HepG2 (cell line): Measurements from ENCODE around the gene VRK2. TPM values are rescaled to one million over a fixed set of nuclear protein-coding genes. Genes with fewer than 3 reads are reported as not detected.

ENCODE experiments used
- ATAC-seq: fragments of 200-7000 bp; cut with Tn5 transposase; 3 replicates; pipeline ENCODE4 v1.9.1; 2020; ENCODE audit warnings: mild to moderate bottlenecking, moderate library complexity
- BruUV-seq: library from RNA; stranded (reverse); fragments of 400-500 nt; replicated peaks from 2 replicates; lab custom pipeline; 2021; lab: Mats Ljungman, UMichigan
- CTCF ChIA-PET: fragments of 300-600 bp; formaldehyde crosslinking; extraction: SDS; loops from one replicate; lab custom pipeline; 2021; ENCODE audit warnings: low total read pairs, inconsistent platforms, low intra/inter-chr PET ratio; lab: Yijun Ruan, JAX
- POLR2A ChIA-PET: fragments of 350-600 bp; sonication (Branson Sonifier 250); formaldehyde crosslinking; loops from one replicate; lab custom pipeline; 2020; ENCODE audit warnings: antibody characterized with exemption, inconsistent platforms; lab: Yijun Ruan, JAX
- DNase-seq: peaks from one replicate; pipeline ENCODE4 v3.0.0-alpha.2; 2015; ENCODE audit warnings: low spot score
- FAIRE-seq: peaks from 3 replicates; lab custom pipeline; 2011; peaks lifted over from hg19 to GRCh38; lab: Jason Lieb, UNC
- H2AFZ ChIP-seq: one replicate; pipeline ENCODE4 v1.6.1; 2011; ENCODE audit warnings: low read length, inconsistent platforms
- H3K27ac ChIP-seq: fragments of 300-600 bp; 3 replicates; pipeline ENCODE4 v1.8.0; 2011; ENCODE audit warnings: mixed run types, mild to moderate bottlenecking, mixed read lengths, low read length, inconsistent platforms; ENCODE audit not compliant: insufficient read depth; ENCODE audit errors: extremely low read length
- H3K27me3 ChIP-seq, 2 experiments: fragments of 200-600 bp in 1 of 2; 2 replicates in 1 of 2; 3 replicates in 1 of 2; pipeline versions ENCODE4 v1.6.0 to v1.8.0; 2011; ENCODE audit warnings: low read length in 2 of 2, mild to moderate bottlenecking in 2 of 2, moderate library complexity in 2 of 2, inconsistent platforms in 1 of 2; ENCODE audit not compliant: insufficient read depth in 2 of 2, control insufficient read depth in 1 of 2
- H3K36me3 ChIP-seq, 2 experiments: fragments of 200-600 bp in 1 of 2; replicated peaks in 1 of 2; 2 replicates in 1 of 2; 3 replicates in 1 of 2; pipeline versions ENCODE4 v1.5.1 to v1.8.0; 2011; ENCODE audit warnings: low read length in 2 of 2, inconsistent platforms in 1 of 2; ENCODE audit not compliant: insufficient read depth in 2 of 2, control insufficient read depth in 1 of 2
- H3K4me1 ChIP-seq: 2 replicates; pipeline ENCODE4 v1.5.1; 2012; ENCODE audit warnings: low read length, inconsistent platforms; ENCODE audit not compliant: insufficient read depth
- H3K4me2 ChIP-seq: 2 replicates; pipeline ENCODE4 v1.6.0; 2011; ENCODE audit warnings: low read depth, low read length, inconsistent platforms
- H3K4me3 ChIP-seq, 3 experiments: fragments of 200-600 bp in 1 of 3; sonication (generic), shearing (Covaris generic) in 1 of 3; replicated peaks in 1 of 3; 2 replicates each; pipeline ENCODE4 v1.5.1; 2011 to 2016; ENCODE audit warnings: low read length in 3 of 3, inconsistent platforms in 2 of 3, low read depth in 2 of 3, mild to moderate bottlenecking in 2 of 3, control low read depth in 1 of 3, mixed read lengths in 1 of 3; ENCODE audit not compliant: insufficient read depth in 1 of 3
- H3K79me2 ChIP-seq: one replicate; pipeline ENCODE4 v1.6.1; 2011; ENCODE audit warnings: low read length, inconsistent platforms; ENCODE audit not compliant: insufficient read depth
- H3K9ac ChIP-seq: 2 replicates; pipeline ENCODE4 v1.6.0; 2011; ENCODE audit warnings: mild to moderate bottlenecking, low read depth, low read length, inconsistent platforms; ENCODE audit not compliant: insufficient read depth
- H3K9me3 ChIP-seq: 2 replicates; pipeline ENCODE4 v1.5.1; 2012; ENCODE audit warnings: mild to moderate bottlenecking, low read length
- H4K20me1 ChIP-seq: 2 replicates; pipeline ENCODE4 v1.6.0; 2011; ENCODE audit warnings: inconsistent platforms, mild to moderate bottlenecking, low read length, moderate library complexity; ENCODE audit not compliant: insufficient read depth
- CENPT ChIP-seq: sonication (generic); formaldehyde crosslinking; IDR thresholded peaks from 2 replicates; pipeline ENCODE4 v1.8.0; 2022; ENCODE audit warnings: low read depth, mild to moderate bottlenecking, moderate library complexity, missing genetic modification reagents
- KDM3A ChIP-seq: IDR thresholded peaks from 2 replicates; pipeline ENCODE4 v1.6.1; 2018; ENCODE audit warnings: low read depth, missing compliant biosample characterization
- KLF15 ChIP-seq: sonication (generic); formaldehyde crosslinking; IDR thresholded peaks from 2 replicates; pipeline ENCODE4 v1.8.1; 2023; ENCODE audit warnings: borderline replicate concordance, mild to moderate bottlenecking, inconsistent platforms, missing genetic modification reagents, mixed read lengths
- KLF16 ChIP-seq, 2 experiments: sonication (generic) in 1 of 2; formaldehyde crosslinking in 1 of 2; IDR thresholded peaks; 2 replicates each; pipeline versions ENCODE4 v1.6.1 to v1.8.0; 2016 to 2023; ENCODE audit warnings: missing genetic modification reagents in 2 of 2, missing compliant biosample characterization in 1 of 2
- SRF ChIP-seq: IDR thresholded peaks from 2 replicates; pipeline ENCODE4 v1.6.1; 2011; ENCODE audit warnings: mild to moderate bottlenecking, low read depth, low read length, moderate library complexity
- TP53 ChIP-seq: sonication (generic); formaldehyde crosslinking; conservative IDR thresholded peaks from 2 replicates; pipeline ENCODE4 v1.4.0; 2020; ENCODE audit warnings: missing genetic modification reagents
- ZNF629 ChIP-seq: sonication (generic); formaldehyde crosslinking; conservative IDR thresholded peaks from 2 replicates; pipeline ENCODE4 v1.5.0; 2020; ENCODE audit warnings: missing genetic modification reagents
- ZNF678 ChIP-seq: sonication (generic); formaldehyde crosslinking; IDR thresholded peaks from 2 replicates; pipeline ENCODE4 v1.4.0; 2020; ENCODE audit warnings: mild to moderate bottlenecking, missing genetic modification reagents
- ZSCAN20 ChIP-seq: sonication (generic); formaldehyde crosslinking; IDR thresholded peaks from 2 replicates; pipeline ENCODE4 v1.4.0; 2020; ENCODE audit warnings: missing genetic modification reagents, mild to moderate bottlenecking, borderline replicate concordance
- WGBS: methylation state at CpG from one replicate; pipeline ENCODE4 v1.1.6; 2017; ENCODE audit warnings: low lambda C conversion rate; 5-methylcytosine and 5-hydroxymethylcytosine counted together
- in situ Hi-C: cut with HindIII; loops from 2 replicates; pipeline ENCODE4 v1.10.0; 2017; ENCODE audit warnings: low pct_unique_long_range_greater_than_20kb; ENCODE audit not compliant: extremely low pct_ligation_motif_present
- intact Hi-C: fragments of 100-400 bp; cut with micrococcal nuclease; formaldehyde crosslinking; loops from one replicate; pipeline ENCODE4 v1.10.0; 2022; ENCODE audit not compliant: unreplicated experiment
- polyA plus RNA-seq, 8 experiments: library from polyadenylated mRNA; depleted of rRNA in 3 of 8; stranded (reverse) in 7 of 8; unstranded in 1 of 8; fragments of >200 nt; fragmentation: Illumina TruSeq in 4 of 8; extraction: Trizol in 4 of 8; gene quantifications; 2 replicates each; pipeline versions ENCODE4 v1.2.1 to v1.2.3, GENCODE V29; 2011 to 2016; ENCODE audit warnings: low read depth in 4 of 8, missing spikeins in 1 of 8, mixed read lengths in 1 of 8; ENCODE audit not compliant: insufficient read depth in 1 of 8
- total RNA-seq, 5 experiments: library from RNA; depleted of rRNA; stranded (reverse); fragments of >200 nt; fragmentation: Illumina TruSeq; extraction: Trizol; gene quantifications; 2 replicates each; pipeline ENCODE4 v1.2.3, GENCODE V29; 2016; ENCODE audit warnings: low read depth in 1 of 5
- TF ChIP-seq, protein P1 (sequence below): sonication (generic); formaldehyde crosslinking; conservative IDR thresholded peaks from 2 replicates; pipeline ENCODE4 v1.4.0; 2020; ENCODE audit warnings: mild to moderate bottlenecking, missing genetic modification reagents, moderate library complexity

The VRK2 gene
- total and polyA plus RNA-seq, 2 of the 13 experiments (the other 11 are each of a cell fraction or from before 2014, with no cell fraction given), result 13.3 to 29.1 TPM

- FAIRE-seq (no peak), ATAC-seq (no peak), DNase-seq (no peak)
- in situ Hi-C loops, result no loop called here
- ChIA-PET CTCF (no interaction called here), POLR2A (interaction anchor here (1.0 kb wide), 1 partner anchor 62 kb away, joined by 3 read pairs; the partner anchor contains the start of gene VRK2)
- no peak overlapping the region for H3K4me3 ChIP-seq
- intact Hi-C loops, result no loop called here
- H3K27ac ChIP-seq, result no peak overlapping the region
- WGBS, result 93% methylated on average over 10 of the region's 10 CpGs
- no peak overlapping the region for H3K9ac ChIP-seq
- no peaks in the 10 kb centered on the region; a peak in 1 of 5 replicates for H3K36me3 ChIP-seq
- no peak overlapping the region for H3K4me2 ChIP-seq
- no peaks in the 10 kb centered on the region for H3K4me1 ChIP-seq
- no peaks in the 10 kb centered on the region for H4K20me1 ChIP-seq
- H3K27me3 ChIP-seq, result no peaks in the 10 kb centered on the region
- no peaks in the 10 kb centered on the region for H3K79me2 ChIP-seq
- BruUV-seq, result no TSS peak
- H3K9me3 ChIP-seq, result no peaks in the 10 kb centered on the region
- no peak overlapping the region for H2AFZ ChIP-seq
- TF ChIP-seq, protein P1, sequence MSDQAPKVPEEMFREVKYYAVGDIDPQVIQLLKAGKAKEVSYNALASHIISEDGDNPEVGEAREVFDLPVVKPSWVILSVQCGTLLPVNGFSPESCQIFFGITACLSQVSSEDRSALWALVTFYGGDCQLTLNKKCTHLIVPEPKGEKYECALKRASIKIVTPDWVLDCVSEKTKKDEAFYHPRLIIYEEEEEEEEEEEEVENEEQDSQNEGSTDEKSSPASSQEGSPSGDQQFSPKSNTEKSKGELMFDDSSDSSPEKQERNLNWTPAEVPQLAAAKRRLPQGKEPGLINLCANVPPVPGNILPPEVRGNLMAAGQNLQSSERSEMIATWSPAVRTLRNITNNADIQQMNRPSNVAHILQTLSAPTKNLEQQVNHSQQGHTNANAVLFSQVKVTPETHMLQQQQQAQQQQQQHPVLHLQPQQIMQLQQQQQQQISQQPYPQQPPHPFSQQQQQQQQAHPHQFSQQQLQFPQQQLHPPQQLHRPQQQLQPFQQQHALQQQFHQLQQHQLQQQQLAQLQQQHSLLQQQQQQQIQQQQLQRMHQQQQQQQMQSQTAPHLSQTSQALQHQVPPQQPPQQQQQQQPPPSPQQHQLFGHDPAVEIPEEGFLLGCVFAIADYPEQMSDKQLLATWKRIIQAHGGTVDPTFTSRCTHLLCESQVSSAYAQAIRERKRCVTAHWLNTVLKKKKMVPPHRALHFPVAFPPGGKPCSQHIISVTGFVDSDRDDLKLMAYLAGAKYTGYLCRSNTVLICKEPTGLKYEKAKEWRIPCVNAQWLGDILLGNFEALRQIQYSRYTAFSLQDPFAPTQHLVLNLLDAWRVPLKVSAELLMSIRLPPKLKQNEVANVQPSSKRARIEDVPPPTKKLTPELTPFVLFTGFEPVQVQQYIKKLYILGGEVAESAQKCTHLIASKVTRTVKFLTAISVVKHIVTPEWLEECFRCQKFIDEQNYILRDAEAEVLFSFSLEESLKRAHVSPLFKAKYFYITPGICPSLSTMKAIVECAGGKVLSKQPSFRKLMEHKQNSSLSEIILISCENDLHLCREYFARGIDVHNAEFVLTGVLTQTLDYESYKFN, result no peak
- TF ChIP-seq ZNF629 (CRISPR knock-in tag) (no peak), TP53 (CRISPR knock-in tag) (no peak), KDM3A (CRISPR knock-in tag) (no peak), ZNF678 (CRISPR knock-in tag) (no peak), SRF (no peak), KLF16 (CRISPR knock-in tag; IDR thresholded peaks at IDR 0.05) (no peak), KLF15 (CRISPR knock-in tag) (no peak), ZSCAN20 (CRISPR knock-in tag) (no peak), CENPT (CRISPR knock-in tag) (no peak)
Observed at GRCh38 chr2:58107803-58108710, 61.5 kb downstream of the VRK2 start.
